NT2/D1 (cell line): ENCODE measurements around the gene CLSTN2.

Experiments
- DNase-seq: peaks from one replicate; pipeline ENCODE4 v3.0.0-alpha.2; 2011; ENCODE audit warnings: low read depth, low spot score
- H3K27me3 ChIP-seq: 2 replicates; pipeline ENCODE4 v1.6.0; 2011; ENCODE audit warnings: mild to moderate bottlenecking; ENCODE audit not compliant: insufficient read length, insufficient read depth
- H3K36me3 ChIP-seq: 2 replicates; pipeline ENCODE4 v1.6.1; 2011; ENCODE audit warnings: mild to moderate bottlenecking, low read length, mixed read lengths; ENCODE audit not compliant: insufficient read depth, insufficient read length
- H3K4me1 ChIP-seq: 2 replicates; pipeline ENCODE4 v1.5.1; 2011; ENCODE audit not compliant: insufficient read depth, insufficient read length
- H3K4me3 ChIP-seq: 2 replicates; pipeline ENCODE4 v1.5.1; 2011; ENCODE audit warnings: low read depth; ENCODE audit not compliant: insufficient read length
- H3K9ac ChIP-seq: 2 replicates; pipeline ENCODE4 v1.6.0; 2011; ENCODE audit warnings: low read depth; ENCODE audit not compliant: insufficient read length
- H3K9me3 ChIP-seq: 2 replicates; pipeline ENCODE4 v1.5.1; 2011; ENCODE audit warnings: mild to moderate bottlenecking, low read length; ENCODE audit not compliant: insufficient read depth
- SUZ12 ChIP-seq: IDR thresholded peaks from 2 replicates; pipeline ENCODE4 v1.6.1; 2011; ENCODE audit not compliant: insufficient read length, insufficient read depth; ENCODE audit errors: extremely low read depth
- YY1 ChIP-seq: IDR thresholded peaks from 2 replicates; pipeline ENCODE4 v1.6.1; 2011; ENCODE audit not compliant: insufficient read length, insufficient read depth
- ZNF274 ChIP-seq: IDR thresholded peaks from 2 replicates; pipeline ENCODE4 v1.6.1; 2011; ENCODE audit warnings: mild to moderate bottlenecking, low read depth, low read length

Gene CLSTN2

GRCh38 chr3:139945386-139945785 lies 10.4 kb downstream of the CLSTN2 start:
- Histone ChIP-seq H3K4me1 (peaks cover 5% of the 10 kb centered on the region), H3K36me3 (no peaks in the 10 kb centered on the region), H3K9me3 (no peaks in the 10 kb centered on the region), H3K4me3 (no peak overlapping the region), H3K27me3 (no peaks in the 10 kb centered on the region), H3K9ac (no peak overlapping the region)
- TF ChIP-seq SUZ12 (no peak), ZNF274 (no peak)
- no peak for DNase-seq

GRCh38 chr3:139945942-139946341 lies 11.0 kb downstream of the CLSTN2 start:
- Histone ChIP-seq H3K27me3 (no peaks in the 10 kb centered on the region), H3K9me3 (no peaks in the 10 kb centered on the region), H3K4me3 (no peak overlapping the region), H3K4me1 (peaks cover 5% of the 10 kb centered on the region), H3K9ac (no peak overlapping the region), H3K36me3 (no peaks in the 10 kb centered on the region)
- TF ChIP-seq ZNF274 = no peak
- TF ChIP-seq SUZ12 = no peak
- TF ChIP-seq YY1 = no peak
- no peak for DNase-seq

GRCh38 chr3:139948467-139948866 lies 13.5 kb downstream of the CLSTN2 start:
- Histone ChIP-seq H3K4me3 (no peak overlapping the region), H3K36me3 (no peaks in the 10 kb centered on the region), H3K9ac (no peak overlapping the region), H3K9me3 (no peaks in the 10 kb centered on the region), H3K4me1 (peaks cover 7% of the 10 kb centered on the region), H3K27me3 (no peaks in the 10 kb centered on the region)
- no peak for TF ChIP-seq SUZ12
- TF ChIP-seq YY1 = no peak
- no peak for TF ChIP-seq ZNF274
- DNase-seq = no peak

GRCh38 chr3:139948898-139949297 lies 13.9 kb downstream of the CLSTN2 start:
- H3K4me3 ChIP-seq = no peak overlapping the region
- H3K4me1 ChIP-seq = peaks cover 8% of the 10 kb centered on the region
- no peaks in the 10 kb centered on the region for H3K27me3 ChIP-seq
- no peak for DNase-seq
- H3K9ac ChIP-seq = no peak overlapping the region
- no peak for TF ChIP-seq SUZ12
- no peak for TF ChIP-seq YY1
- no peak for TF ChIP-seq ZNF274
- no peaks in the 10 kb centered on the region for H3K36me3 ChIP-seq
- H3K9me3 ChIP-seq = no peaks in the 10 kb centered on the region

- H3K4me1 ChIP-seq = peaks cover 8% of the 10 kb centered on the region
- no peak overlapping the region for H3K9ac ChIP-seq
- DNase-seq = no peak
- H3K27me3 ChIP-seq = no peaks in the 10 kb centered on the region
- TF ChIP-seq ZNF274 (no peak), SUZ12 (no peak), YY1 (no peak)
- no peaks in the 10 kb centered on the region for H3K36me3 ChIP-seq
- no peak overlapping the region for H3K4me3 ChIP-seq
- no peaks in the 10 kb centered on the region for H3K9me3 ChIP-seq
Observed at GRCh38 chr3:139953131-139953910, 18.3 kb downstream of the CLSTN2 start.

GRCh38 chr3:139954146-139954860 lies 19.3 kb downstream of the CLSTN2 start:
- no peak for DNase-seq
- TF ChIP-seq SUZ12 (no peak), YY1 (no peak), ZNF274 (no peak)
- no peaks in the 10 kb centered on the region for H3K36me3 ChIP-seq

GRCh38 chr3:139957844-139958243 lies 22.9 kb downstream of the CLSTN2 start:
- Histone ChIP-seq H3K4me1 (peaks cover 4% of the 10 kb centered on the region), H3K36me3 (no peaks in the 10 kb centered on the region), H3K9ac (no peak overlapping the region), H3K9me3 (no peaks in the 10 kb centered on the region), H3K27me3 (no peaks in the 10 kb centered on the region), H3K4me3 (no peak overlapping the region)
- no peak for DNase-seq
- TF ChIP-seq ZNF274 = no peak
- TF ChIP-seq SUZ12 = no peak
- no peak for TF ChIP-seq YY1

More at GRCh38 chr3:139954146-139954860, 19.3 kb downstream of the CLSTN2 start:
- Histone ChIP-seq H3K4me1 (peaks cover 4% of the 10 kb centered on the region), H3K9me3 (no peaks in the 10 kb centered on the region), H3K9ac (no peak overlapping the region), H3K27me3 (no peaks in the 10 kb centered on the region), H3K4me3 (no peak overlapping the region)
